ENCODE data around the gene CD70.
"Not testable (repeated sequence)": the region's sequence is repeated elsewhere in the genome, so short reads cannot be mapped to it uniquely, and the experiment has no call there.

- peak; percentile 48 to 67 (median 58) for TF ChIP-seq CTCF (IDR thresholded peaks at IDR 0.05)
- not testable (repeated sequence) for TF ChIP-seq POLR2AphosphoS5 (IDR thresholded peaks at IDR 0.05)
Observed at GRCh38 chr19:6632747-6633455, 42.0 kb upstream of the CD70 start.

All from esophagus muscularis mucosa (tissue), 3 donors.